ENCODE data around the gene UBB.

Gene UBB

DNA sequence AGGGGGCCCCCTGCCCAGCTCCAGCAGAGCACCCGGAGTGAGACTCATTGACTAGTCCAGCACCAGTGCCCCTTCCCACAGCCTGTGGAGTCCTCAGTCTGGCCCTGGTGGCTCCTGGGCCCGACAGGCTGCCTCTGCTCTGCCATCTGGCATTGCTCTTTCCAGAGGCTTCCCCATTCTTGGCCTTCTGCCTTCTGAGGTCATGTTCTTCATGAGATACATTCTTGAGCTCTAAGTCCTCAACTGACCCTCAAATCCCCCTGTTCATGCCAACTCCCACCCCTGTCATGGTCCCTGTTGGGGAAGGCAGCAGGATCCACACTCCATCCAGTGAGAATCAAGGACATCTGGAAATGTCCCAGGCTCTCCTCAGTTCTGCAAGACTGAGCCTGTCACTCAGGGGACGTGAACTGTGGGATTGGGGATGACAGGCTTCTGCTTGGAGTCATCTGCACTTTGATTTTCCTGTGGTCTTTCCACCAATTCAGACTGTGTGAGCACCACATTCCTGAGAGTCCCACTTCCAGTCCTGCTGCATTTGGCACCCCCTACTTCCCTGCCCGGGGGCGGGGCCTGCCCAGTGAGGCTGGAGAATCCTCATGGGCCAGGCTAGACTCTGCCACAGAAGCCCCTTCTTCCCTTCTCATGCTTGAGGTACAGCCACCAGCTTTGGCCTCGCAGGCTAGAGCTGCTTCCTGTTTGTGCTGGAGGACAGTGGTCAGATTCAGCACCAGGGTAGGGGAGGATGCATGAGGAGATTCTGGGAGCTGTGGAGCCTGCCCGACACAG, 37.2 kb downstream of the UBB start:
- no peak for DNase-seq (ENCODE audit: low read depth in 2 of 3, low spot score in 2 of 3)

DNA sequence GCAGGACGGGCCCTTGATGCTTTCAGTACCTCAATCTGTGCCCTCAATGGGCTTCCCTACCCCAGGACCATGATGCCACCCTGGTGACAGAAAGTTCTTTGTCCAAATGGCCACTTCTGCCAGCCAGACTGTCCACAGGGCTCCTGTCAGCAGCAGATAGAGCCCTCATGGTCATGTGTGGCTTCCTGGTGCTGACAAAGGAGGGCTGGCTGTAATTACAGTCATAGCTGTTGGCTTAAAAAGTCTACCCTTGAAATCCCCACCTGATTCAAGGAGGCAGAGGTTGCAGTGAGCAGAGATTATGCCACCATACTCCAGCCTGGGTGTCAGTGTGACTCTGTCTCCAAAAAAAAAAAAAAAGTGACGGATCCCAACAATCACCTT, 37.8 kb downstream of the UBB start:
- no peak for DNase-seq (ENCODE audit: low read depth in 2 of 3, low spot score in 2 of 3)

DNA sequence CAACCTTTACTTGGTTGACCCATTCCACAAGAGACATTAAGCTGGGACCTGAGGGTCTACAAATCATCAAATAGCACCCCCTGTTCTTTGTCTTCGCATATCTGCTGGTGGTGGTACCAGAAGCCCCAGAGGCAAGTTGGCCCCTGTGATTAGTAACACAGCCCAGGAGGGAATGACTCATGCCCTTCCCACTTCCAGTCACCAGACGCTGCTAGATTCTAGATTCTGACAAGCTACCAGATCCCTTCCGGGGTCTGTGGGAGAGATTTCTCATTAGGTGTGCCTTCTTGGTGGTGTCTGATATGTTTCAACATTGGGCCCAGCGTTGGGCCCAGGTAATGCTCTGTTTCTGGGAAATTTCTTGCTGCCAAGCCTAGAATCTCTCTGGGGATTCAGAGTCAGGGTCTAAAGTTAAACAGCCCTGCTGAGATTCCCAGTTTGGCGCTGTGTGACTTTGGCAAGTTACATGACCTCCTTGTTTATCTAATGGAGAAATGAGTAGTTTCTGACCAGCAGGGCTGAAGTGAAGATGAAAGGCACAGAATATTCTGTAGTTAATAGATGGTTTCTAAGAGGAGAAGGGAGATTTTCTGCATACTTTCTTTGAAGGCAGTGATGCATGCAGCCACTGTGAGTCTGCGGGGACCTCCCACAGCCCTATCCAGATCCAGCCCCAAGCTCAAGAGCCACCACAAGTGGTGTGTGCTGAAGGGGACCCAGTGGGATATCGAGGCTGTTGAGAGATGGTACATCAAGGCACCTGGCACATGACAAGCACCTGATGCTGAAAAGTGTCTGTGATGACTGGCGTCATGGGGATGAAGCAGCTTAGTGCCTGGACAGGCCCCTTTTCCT, 38.4 kb downstream of the UBB start:
- DNase-seq (ENCODE audit: low read depth in 2 of 3, low spot score in 2 of 3): no peak

DNA sequence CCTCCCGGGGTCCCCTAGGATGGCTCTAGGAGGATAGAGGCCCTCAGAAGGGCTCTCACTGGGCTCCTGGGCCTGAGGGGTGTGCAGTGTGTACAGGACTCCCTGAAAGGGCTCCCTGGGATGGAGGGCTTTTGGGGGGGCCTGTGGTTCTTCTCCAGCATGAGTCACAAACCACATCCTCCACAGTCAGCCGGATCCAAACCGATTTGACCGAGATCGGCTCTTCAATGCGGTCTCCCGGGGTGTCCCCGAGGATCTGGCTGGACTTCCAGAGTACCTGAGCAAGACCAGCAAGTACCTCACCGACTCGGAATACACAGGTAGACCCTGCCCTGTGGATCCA, 39.0 kb downstream of the UBB start:
- no peak for DNase-seq (ENCODE audit: low read depth in 2 of 3, low spot score in 2 of 3)

DNA sequence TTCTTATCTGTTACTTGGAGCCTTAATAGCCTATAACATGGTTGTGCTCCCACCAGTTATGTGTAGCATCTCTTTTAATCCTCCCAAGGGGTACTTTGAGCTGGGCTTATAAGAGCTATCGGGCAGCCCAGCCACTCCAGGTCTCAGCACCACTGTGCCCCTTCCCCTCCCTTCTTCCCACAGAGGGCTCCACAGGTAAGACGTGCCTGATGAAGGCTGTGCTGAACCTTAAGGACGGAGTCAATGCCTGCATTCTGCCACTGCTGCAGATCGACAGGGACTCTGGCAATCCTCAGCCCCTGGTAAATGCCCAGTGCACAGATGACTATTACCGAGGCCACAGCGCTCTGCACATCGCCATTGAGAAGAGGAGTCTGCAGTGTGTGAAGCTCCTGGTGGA, 41.5 kb downstream of the UBB start:
- DNase-seq (ENCODE audit: low read depth in 2 of 3, low spot score in 2 of 3): no peak

DNA sequence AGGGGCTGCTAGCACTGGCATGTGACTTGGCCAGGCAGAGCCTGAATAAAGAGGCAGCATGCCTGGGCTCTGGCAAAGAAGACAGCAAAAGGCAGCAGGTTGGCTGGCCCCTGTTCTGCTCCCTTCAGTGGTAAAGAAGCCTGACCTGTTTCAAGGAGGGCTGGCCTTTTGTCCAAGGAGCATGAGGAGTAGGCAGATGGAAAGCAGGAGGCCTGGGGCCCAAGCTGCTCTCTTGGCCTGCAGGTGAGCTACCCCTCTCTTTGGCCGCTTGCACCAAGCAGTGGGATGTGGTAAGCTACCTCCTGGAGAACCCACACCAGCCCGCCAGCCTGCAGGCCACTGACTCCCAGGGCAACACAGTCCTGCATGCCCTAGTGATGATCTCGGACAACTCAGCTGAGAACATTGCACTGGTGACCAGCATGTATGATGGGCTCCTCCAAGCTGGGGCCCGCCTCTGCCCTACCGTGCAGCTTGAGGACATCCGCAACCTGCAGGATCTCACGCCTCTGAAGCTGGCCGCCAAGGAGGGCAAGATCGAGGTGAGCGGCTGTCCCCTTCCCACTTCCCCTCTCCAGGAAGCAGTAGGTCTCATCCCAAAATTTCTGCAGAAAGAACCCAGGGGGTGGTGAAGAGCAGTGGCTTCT, 42.5 kb downstream of the UBB start:
- DNase-seq (ENCODE audit: low read depth in 2 of 3, low spot score in 2 of 3): no peak

DNA sequence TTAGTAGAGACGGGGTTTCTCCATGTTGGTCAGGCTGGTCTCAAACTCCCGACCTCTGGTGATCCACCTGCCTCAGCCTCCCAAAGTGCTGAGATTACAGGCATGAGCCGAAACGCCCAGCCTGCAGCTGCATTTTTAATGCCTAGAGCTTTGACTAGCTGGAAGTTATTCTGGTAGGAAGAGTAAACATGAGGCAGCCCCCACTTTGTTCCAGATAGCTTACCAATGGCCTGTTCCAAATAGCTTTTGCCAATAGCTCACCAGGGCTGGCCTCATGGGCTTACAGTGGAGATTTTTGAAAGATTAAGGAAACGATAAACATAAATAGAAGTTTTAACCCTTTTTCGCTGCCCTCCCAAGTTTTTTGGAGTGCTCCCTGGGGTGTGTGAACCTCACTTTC, 44.3 kb downstream of the UBB start:
- no peak for DNase-seq (ENCODE audit: low read depth in 2 of 3, low spot score in 2 of 3)

DNA sequence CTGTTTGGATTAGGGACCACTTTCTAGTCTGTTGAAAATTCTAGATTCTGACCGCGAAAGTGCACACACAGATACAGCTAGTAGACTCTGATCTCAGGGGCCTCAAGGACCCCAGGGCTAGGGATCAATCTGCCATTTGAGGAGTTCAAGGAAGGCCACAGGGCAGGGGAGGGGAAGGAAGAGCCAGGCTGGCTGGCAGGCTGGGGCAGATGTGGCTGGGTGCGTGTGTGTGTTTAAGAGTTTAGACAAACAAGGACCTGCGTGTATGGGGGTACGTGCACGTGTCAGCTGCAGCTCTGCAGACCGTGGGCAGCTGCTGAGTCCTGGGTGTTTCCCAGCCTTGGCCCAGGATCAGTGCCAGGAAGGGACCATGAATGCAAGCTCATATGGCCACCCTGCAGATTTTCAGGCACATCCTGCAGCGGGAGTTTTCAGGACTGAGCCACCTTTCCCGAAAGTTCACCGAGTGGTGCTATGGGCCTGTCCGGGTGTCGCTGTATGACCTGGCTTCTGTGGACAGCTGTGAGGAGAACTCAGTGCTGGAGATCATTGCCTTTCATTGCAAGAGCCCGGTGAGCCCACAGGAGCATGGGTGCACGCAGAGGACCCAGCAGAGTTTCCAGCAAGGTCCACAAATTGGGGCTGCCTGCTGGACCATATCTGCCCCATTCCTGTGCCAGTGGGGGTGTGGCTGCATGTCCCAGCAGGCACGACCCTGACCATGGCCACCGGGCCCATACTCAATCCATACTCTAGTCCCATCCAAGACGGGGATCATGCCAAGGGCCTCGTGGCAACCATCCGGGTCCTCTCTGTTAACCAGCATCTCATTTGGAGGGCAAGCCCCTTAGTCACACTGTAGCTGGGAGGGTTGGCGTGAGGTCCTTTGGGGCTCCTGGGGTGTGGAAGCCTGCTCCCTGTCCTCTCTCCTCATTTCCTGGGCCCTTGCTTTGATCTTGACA, 45.1 kb downstream of the UBB start:
- no peak for DNase-seq (ENCODE audit: low read depth in 2 of 3, low spot score in 2 of 3)

DNA sequence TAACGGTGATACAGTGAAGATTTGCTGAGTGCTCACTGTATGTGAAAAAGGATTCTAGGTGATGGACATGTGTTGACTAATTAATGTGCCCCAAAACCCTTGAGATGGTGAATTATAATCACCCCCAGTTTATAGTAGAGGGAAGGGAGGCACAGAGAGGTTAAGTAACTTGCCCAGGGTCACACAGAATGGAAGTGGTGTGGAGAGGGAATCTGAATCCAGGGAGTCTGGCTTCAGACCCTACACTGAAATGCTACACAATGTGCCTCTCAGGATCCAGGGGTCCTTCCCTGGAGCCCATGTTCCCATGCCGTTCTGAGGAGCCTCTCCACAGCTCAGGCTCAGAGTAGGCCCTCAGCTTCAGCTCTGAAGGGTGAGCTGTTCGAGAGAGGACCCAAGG, 46.1 kb downstream of the UBB start:
- no peak for DNase-seq (ENCODE audit: low read depth in 2 of 3, low spot score in 2 of 3)

DNA sequence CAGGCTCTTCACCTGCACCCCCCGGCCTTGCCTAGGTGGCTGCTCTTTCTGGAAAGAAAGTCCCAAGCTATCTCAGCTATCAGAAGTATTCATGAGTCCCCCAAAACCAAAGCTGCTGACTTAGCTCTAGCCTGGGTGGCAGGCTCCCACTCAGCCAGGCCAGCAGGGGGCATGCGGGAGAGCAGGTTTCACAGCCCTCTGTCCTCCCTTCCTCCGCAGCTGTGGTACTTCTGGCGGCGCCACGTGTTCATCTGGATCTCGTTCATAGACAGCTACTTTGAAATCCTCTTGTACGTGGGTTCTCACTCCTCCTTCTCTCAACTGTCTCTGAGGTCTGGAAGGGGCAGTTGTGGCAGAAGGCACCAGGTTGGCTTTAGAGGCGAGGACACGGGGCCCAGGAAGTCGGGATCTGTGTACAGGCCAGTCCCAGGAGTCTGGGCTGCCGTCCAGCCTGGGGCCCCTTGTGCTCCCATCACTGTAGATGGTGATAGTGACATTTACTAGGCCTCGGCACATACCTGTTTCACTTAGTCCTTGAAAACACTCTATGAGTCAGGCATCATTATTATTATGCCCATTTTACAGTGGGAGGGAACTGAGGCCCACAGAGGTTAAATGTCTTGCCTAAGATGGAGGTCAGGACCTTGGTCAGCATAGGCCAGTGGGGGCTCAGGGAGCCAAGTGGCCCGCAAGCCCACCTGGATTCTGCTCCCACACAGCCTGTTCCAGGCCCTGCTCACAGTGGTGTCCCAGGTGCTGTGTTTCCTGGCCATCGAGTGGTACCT, 47.4 kb downstream of the UBB start:
- DNase-seq (ENCODE audit: low read depth in 2 of 3, low spot score in 2 of 3): no peak

DNA sequence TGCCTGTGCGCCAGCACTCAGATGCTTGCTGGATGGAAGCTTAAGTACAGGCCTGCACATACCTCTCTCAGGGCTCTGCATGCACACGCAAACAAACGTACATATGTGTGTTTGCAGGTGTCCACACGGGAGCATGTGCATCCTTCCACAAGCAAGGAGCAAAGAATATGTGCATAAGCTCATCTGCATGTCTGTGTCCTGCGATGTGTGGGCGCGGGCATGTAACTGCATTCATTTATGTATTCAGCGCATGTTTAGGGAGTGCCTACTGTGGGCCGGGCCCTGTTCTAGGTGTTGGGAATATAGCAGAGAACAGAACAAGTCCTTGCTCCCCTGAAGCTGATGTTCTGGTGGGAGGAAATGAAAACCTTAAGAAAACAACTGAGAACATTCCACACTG, 48.2 kb downstream of the UBB start:
- DNase-seq (ENCODE audit: low read depth in 2 of 3, low spot score in 2 of 3): no peak

DNA sequence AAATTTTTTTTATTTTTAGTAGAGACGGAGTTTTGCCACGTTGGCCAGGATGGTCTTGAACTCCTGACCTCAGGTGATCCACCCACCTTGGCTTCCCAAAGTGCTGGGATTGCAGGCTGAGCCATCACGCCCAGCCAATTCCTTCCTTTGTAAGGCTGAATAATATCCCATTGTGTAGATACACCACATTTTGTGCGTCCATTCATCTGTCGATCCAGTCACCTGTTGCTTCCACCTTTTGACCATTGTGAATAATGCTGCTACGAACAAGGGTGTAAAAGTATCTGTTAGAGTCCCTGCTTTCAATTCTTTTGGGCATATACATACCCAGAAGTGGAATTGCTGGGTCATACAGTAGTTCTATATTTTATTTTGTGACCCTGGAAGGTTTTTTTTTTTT, 49.8 kb downstream of the UBB start:
- no peak for DNase-seq (ENCODE audit: low read depth in 2 of 3, low spot score in 2 of 3)

DNA sequence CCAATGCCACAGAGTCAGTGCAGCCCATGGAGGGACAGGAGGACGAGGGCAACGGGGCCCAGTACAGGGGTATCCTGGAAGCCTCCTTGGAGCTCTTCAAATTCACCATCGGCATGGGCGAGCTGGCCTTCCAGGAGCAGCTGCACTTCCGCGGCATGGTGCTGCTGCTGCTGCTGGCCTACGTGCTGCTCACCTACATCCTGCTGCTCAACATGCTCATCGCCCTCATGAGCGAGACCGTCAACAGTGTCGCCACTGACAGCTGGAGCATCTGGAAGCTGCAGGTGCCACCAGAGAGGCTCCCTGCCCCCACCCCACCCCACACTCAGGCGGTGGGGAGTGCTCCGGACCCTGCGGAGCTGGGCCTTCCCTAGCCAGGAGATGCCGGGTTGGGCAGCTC, 51.1 kb downstream of the UBB start:
- no peak for DNase-seq (ENCODE audit: low read depth in 2 of 3, low spot score in 2 of 3)
